IPS-15b (cell line): ENCODE results near the gene JPH2.

ENCODE experiments used
- H3K27me3 ChIP-seq: one replicate; pipeline ENCODE4 v1.6.1; 2013; ENCODE audit warnings: low read length; ENCODE audit not compliant: control insufficient read depth, insufficient read depth
- H3K36me3 ChIP-seq: one replicate; pipeline ENCODE4 v1.6.1; 2013; ENCODE audit warnings: low read length; ENCODE audit not compliant: control insufficient read depth, insufficient read depth
- H3K4me1 ChIP-seq: one replicate; pipeline ENCODE4 v1.6.1; 2013; ENCODE audit warnings: mild to moderate bottlenecking, low read length; ENCODE audit not compliant: control insufficient read depth, insufficient read depth
- H3K4me3 ChIP-seq: one replicate; pipeline ENCODE4 v1.5.1; 2013; ENCODE audit warnings: low read depth, low read length
- H3K9ac ChIP-seq: one replicate; pipeline ENCODE4 v1.6.1; 2013; ENCODE audit warnings: low read depth, mild to moderate bottlenecking, low read length
- H3K9me3 ChIP-seq: one replicate; pipeline ENCODE4 v1.6.1; 2013; ENCODE audit warnings: mild to moderate bottlenecking, low read length; ENCODE audit not compliant: control insufficient read depth, insufficient read depth

Gene JPH2

DNA sequence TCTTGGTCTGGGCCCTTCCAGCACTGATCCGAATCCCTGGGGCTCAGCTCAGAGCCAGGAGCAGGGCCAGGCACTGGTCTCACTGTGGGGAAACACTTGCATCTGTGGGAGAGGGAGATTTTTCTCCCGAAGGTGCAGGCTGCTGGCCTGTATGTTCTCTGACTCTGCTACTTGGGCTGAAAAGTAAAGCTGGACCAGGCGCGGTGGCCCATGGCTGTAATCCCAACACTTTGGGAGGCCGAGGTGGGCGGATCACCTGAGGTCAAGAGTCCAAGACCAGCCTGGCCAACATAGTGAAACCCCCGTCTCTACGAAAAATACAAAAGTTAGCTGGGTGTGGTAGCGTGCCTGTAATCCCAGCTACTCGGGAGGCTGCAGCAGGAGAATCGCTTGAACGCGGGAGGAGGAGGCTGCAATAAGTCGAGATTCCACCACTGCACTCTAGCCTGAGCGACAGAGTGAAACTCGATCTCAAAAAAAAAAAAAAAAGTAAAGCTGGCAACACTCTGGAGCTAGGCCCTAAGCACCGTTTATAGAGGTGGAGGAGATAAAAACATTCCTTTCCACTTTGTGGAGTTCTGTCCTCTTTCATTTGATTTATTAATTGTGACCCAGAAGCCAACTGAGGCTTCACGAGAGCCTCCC, 41.7 kb downstream of the JPH2 start:
- Histone ChIP-seq H3K9me3 (no peaks in the 10 kb centered on the region), H3K36me3 (no peaks in the 10 kb centered on the region), H3K9ac (no peak overlapping the region), H3K4me3 (no peak overlapping the region), H3K4me1 (no peaks in the 10 kb centered on the region), H3K27me3 (no peaks in the 10 kb centered on the region)

GRCh38 chr20:44143936-44144335, 43.1 kb downstream of the JPH2 start:
- Histone ChIP-seq H3K36me3 (no peaks in the 10 kb centered on the region), H3K27me3 (no peaks in the 10 kb centered on the region), H3K4me3 (no peak overlapping the region), H3K4me1 (no peaks in the 10 kb centered on the region), H3K9me3 (no peaks in the 10 kb centered on the region), H3K9ac (no peak overlapping the region)

DNA sequence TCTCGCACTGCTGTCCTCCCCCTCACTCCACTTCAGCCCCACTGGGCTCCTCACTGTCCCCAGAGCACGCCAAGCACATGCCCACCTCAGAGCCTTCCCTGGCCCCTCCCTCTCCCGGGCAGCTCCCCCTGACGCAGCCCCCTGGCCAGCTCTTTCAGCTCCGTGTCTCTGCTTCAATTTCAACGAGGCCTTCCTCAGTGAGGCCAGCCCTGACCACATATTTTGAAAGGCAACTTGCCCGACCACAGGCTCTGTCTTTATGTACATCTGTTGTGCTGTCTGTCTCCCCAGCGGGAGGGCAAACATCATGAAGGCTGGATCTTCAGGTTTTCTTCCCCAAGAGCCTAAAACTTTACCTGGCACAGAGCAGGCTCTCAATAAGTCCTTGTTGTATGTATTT, 44.6 kb downstream of the JPH2 start:
- Histone ChIP-seq H3K36me3 (no peaks in the 10 kb centered on the region), H3K4me3 (no peak overlapping the region), H3K4me1 (no peaks in the 10 kb centered on the region), H3K9me3 (no peaks in the 10 kb centered on the region), H3K9ac (no peak overlapping the region), H3K27me3 (no peaks in the 10 kb centered on the region)

DNA sequence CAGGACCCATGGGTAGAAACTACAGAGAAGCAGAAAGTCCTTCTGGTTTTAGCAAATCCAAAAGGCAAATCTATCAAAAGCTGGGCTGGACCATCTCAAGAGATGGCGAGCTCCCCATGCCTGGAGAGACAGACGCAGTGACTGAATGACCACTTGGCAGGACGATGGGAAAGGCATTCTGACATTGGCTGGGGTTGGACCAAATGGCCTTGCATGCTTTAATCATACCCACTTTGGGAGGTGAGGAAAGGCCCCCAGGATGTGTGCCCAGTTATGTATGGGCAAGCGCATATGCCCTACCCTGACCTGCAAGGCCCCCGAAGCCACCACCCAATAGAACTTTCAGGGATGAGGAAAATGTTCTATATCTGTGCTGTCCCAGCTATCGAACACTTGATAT, 45.1 kb downstream of the JPH2 start:
- Histone ChIP-seq H3K36me3 (no peaks in the 10 kb centered on the region), H3K4me3 (no peak overlapping the region), H3K4me1 (no peaks in the 10 kb centered on the region), H3K9me3 (no peaks in the 10 kb centered on the region), H3K9ac (no peak overlapping the region), H3K27me3 (no peaks in the 10 kb centered on the region)

- Histone ChIP-seq H3K9me3 (no peaks in the 10 kb centered on the region), H3K36me3 (no peaks in the 10 kb centered on the region), H3K9ac (no peak overlapping the region), H3K4me3 (no peak overlapping the region), H3K27me3 (no peaks in the 10 kb centered on the region), H3K4me1 (no peaks in the 10 kb centered on the region)
These were observed 48.1 kb downstream of the JPH2 start for GRCh38 chr20:44138867-44139266.

DNA sequence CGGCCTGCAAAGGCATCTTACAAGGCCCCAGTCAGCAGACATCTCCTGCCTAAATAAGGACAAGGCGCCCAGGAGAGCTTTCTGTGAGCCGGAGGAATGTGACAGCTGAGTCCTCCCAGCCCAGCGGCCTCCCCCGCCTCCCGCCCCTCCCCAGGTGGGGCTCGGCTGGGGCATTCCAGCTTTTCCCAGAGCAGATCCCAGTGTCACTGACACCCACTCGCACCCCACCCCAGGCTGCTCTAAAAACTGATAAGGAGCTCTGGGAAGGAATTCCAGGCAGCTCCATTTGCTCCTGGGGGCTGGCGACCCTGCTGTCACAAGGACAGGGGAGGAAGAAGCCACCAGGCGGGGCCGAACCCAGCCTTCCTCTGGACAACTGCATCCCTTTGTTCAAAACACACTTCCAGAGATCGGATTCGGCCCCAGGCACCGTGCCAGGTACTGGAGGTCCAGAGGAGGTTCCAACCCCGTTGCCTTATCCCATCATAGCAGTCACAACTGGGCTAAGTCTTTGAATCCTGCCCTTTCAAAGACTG, 49.7 kb downstream of the JPH2 start:
- Histone ChIP-seq H3K4me3 (no peak overlapping the region), H3K9ac (no peak overlapping the region), H3K36me3 (no peaks in the 10 kb centered on the region), H3K27me3 (no peaks in the 10 kb centered on the region), H3K4me1 (no peaks in the 10 kb centered on the region), H3K9me3 (no peaks in the 10 kb centered on the region)

GRCh38 chr20:44136579-44137265, 50.3 kb downstream of the JPH2 start:
- H3K27me3 ChIP-seq: no peaks in the 10 kb centered on the region
- no peaks in the 10 kb centered on the region for H3K9me3 ChIP-seq
- H3K4me3 ChIP-seq: no peak overlapping the region
- H3K4me1 ChIP-seq: no peaks in the 10 kb centered on the region
- H3K36me3 ChIP-seq: no peaks in the 10 kb centered on the region
- H3K9ac ChIP-seq: no peak overlapping the region

DNA sequence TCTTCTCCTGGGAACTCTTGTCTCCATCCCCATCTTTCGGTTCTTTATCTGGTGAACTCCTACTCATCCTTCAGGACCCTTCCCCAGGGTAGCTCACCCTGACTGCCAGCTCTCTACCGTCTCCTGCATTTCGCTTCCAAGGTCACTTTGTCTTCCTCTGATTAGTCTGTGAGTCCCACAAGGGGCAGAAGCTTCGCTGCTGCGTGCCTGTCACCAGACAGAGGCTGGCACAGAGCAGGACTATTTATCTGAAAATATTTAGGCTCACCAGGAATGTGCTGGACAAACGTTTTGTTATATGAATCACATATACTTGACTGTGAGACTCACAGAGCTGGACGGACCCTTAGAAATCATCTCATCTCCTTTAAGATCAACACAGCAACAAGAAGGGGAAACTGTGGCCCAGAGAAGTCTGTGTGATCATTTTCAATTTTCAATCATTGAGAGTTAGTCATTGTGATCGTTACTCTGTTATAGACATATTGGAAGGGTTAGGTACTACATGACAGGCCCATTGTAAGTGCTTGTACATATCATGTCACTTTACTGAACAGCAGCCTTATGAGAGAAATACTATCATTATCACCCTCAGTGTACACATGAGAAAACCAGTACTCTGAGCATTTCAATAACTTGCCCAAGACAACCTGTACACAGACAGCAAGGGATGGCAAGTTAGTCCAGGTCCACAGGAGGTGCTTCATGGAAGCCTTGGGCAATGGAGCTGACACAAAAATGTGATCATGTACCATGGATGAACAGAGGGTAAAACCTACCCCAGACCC, 51.4 kb downstream of the JPH2 start:
- Histone ChIP-seq H3K9me3 (no peaks in the 10 kb centered on the region), H3K4me3 (no peak overlapping the region), H3K9ac (no peak overlapping the region), H3K27me3 (no peaks in the 10 kb centered on the region), H3K36me3 (no peaks in the 10 kb centered on the region), H3K4me1 (no peaks in the 10 kb centered on the region)

DNA sequence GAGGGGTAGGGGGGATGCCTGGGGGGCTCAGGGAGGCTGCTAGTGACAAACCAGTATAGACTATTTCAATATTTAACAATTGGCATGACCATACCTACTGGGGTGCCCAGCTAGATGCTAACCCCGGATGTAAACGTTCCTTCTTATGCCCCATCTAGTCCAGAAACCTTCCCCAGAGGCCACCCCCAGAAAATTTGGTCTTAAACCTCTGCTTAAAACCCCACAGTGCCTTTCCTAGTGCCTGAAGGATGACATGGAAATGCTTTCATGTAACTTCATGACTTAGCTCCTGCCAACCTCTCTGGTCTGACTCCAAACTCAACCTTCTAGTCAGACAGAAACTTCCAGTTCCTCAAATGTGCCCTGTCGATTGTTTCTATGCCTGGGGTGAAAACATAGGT, 52.0 kb downstream of the JPH2 start:
- H3K36me3 ChIP-seq: no peaks in the 10 kb centered on the region
- no peaks in the 10 kb centered on the region for H3K9me3 ChIP-seq
- no peak overlapping the region for H3K9ac ChIP-seq
- no peaks in the 10 kb centered on the region for H3K27me3 ChIP-seq
- H3K4me3 ChIP-seq: no peak overlapping the region
- H3K4me1 ChIP-seq: no peaks in the 10 kb centered on the region

DNA sequence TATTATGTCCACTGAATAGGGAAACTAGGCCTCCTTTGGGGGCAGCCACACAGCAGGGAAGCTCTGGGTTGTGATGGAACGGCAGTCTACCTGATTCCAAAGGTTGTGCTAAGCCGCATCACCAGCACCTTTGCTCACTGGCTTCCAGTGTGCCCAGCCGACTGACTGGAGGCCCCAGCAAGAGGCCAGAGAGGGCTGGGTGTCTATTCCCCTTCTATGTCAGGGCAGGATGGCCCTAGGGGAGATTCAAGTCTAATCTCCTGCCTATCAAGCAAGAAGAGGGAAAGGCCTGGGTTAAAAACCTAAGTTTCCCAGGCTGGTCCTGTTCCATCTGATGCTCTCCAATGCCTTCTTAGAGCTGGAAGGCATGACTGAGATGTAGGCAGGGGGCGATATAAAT, 53.6 kb downstream of the JPH2 start:
- Histone ChIP-seq H3K4me3 (no peak overlapping the region), H3K36me3 (no peaks in the 10 kb centered on the region), H3K9me3 (no peaks in the 10 kb centered on the region), H3K27me3 (no peaks in the 10 kb centered on the region), H3K9ac (no peak overlapping the region), H3K4me1 (no peaks in the 10 kb centered on the region)

GRCh38 chr20:44131704-44132103, 55.3 kb downstream of the JPH2 start:
- Histone ChIP-seq H3K4me1 (no peaks in the 10 kb centered on the region), H3K9ac (no peak overlapping the region), H3K4me3 (no peak overlapping the region), H3K9me3 (no peaks in the 10 kb centered on the region), H3K36me3 (no peaks in the 10 kb centered on the region), H3K27me3 (no peaks in the 10 kb centered on the region)
